NCI-H2081 treated with DMSO at 0.1 percent for 48 hours (cell line): ENCODE data around the gene WWOX.

Experiments used
- DNase-seq: peaks from one replicate; lab custom pipeline; 2025; lab: John Stamatoyannopoulos, UW

WWOX gene

DNA sequence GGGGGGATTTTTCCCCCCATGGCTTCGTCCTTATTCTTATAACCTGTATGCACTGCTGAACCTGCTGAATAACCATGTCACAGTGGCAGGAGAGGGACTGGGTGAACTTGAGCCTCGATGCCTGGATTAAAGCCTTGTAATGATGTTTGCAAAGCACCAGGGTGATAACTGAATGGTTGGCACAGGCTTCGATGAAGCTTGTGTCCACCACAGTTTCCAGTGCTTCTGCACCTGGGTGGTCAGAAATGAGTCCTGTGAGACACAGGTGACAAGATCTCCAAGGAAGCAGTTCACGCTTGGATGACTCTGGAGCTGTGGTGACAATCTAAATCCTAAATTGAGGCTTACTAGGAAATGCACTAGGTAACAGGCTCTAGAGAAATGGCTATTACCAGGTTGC, 771.8 kb downstream of the WWOX start:
- no peak for DNase-seq

DNA sequence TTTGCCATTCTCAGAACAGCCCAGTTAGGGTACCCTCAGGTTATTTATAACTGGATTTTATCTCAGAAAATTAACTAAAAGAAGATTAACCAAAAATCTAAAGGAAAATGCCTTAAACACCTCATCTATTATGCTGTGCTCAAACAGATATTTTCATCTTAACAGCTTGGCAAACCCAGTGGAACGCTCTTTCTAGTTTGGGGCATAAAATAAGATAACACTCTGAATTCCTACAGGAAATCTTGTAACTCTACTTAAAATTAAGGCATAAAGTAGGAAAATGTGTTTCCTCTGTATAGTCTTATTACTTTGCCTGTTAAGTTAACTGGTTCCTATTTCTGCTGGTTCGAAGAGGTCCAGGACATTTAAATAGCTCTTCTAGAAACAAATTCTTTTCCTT, 777.2 kb downstream of the WWOX start:
- no peak for DNase-seq

DNA sequence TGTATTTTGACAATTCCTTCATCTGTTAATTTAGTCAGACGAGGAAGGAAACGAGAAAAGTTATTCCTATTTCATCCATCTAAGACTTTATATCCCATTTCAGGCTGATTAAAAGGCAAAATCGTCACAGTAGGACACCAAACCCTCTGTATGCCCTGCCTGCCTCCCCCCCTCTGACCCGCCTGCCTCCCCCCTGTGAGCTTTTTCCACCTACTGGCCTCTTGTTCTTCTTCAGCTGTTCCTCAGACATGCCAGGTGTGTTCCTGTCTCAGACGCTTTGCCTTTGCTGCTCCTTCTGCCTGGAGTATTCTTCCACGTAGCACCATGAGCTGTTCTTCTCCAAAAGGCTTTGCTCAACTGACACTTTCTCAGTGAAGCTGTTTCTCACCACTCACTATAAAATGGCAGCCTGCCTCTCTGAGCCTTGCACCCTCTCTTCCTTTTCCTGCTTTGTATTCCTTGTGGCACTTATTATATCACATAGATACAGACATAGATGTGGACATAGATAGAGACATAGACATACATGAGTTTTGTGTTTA, 777.7 kb downstream of the WWOX start:
- no peak for DNase-seq

DNA sequence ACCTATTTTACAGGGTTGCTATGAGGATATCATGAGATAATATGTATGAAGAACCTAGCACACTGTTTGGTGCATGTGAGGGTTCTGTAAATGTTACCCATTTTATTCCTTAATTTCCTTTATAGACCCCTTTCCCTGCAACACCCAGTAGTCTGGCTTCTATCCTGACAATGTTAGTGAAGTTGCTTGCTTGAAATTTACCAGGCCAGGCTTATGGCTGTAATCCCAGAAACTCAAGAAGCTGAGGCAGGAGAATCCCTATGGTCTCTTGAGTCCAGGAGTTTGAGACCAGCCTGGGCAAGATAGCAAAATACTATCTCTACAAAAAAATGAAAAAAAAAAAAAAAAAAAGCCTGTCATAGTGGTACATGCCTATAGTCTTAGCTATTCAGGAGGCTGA, 779.1 kb downstream of the WWOX start:
- DNase-seq: no peak

DNA sequence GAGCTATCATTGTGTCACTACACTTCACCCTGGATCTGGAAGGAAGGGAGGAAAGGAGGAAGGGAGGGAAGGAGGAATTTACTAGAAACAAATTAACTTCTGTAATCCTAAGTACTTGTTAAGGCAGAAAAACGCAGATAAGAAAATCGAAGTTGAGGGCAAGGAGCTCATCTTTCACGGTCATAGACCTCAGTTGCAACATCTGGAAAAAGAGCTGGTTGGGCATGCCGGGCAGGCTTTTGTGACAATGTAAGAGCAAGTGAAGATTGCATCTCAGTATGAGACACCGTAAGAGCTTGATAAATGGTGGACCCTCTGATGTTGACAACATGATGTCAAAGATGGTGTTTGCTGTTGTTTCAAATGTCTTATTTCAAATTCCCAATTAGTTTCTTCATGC, 779.6 kb downstream of the WWOX start:
- no peak for DNase-seq

DNA sequence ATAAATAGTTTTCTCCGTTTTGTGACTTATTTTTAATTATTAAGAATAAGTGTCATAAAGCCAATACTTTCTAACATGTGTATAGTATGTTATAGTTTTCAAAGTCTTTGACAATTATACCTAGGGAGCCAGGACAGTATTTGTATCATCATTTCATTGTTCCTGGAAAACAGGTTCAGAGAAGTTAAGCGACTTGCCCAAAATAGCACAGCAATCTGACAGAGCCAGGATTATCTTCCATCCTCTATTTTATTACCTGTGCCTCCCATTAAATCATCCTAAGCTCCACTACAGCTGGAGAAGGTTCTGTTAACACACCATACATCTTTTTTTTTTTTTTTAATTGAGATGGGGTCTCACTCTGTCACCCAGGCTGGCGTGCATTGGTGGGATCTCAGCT, 782.7 kb downstream of the WWOX start:
- DNase-seq: no peak

DNA sequence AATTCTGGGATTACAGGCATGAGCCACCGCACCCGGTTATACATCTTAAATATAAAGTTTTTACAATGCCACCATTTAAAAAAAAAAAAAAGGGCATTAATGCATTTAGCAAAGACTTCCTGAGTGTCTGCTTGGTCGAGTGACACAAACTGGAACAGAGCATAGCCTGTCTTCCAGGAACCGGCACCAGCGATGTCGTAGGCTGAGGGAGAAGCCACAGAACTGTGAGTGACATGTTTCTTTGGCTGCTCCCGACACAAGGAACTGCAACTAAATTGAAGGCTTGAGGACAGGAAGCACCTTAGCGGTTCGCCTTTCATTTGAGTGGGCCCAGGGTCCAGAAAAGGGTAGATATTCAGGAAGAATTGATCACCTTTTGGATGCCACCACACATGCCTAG, 783.3 kb downstream of the WWOX start:
- DNase-seq: no peak

DNA sequence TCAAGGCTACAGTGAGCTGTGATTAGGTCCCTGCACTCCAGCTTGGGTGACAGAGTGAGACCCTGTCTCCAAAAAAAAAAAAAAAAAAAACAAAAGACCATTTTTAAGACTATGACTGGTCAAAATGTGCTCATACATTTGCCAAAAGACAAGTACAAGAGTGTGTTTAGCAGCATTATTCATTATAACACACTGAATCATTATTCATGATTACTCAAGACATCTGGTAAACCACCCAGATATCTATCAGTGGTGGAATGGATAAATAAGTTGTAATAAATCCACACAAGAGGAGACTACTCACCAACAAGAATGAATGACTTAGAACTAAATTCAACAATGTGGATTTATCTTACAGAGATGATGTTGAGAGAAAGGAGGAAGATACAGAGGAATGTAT, 784.8 kb downstream of the WWOX start:
- DNase-seq: no peak

DNA sequence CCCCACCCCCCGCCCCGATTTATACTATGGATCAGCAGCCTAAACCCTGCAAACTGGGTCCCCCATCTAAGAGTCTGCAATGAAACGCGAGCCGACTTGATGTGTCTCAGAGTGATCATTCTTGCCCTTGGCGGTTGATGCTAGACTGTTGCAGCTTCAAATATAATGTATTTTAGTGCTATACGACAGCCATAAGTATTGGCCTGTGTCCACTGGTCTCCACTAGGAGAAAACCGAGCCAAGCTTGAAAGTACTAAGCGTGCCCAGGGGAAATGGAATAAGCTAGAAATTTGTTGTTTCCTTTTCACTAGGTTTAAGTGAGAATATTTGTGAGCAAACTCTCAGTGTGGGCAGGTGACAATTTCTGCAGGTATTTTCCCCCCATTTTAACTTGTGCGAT, 789.9 kb downstream of the WWOX start:
- no peak for DNase-seq

DNA sequence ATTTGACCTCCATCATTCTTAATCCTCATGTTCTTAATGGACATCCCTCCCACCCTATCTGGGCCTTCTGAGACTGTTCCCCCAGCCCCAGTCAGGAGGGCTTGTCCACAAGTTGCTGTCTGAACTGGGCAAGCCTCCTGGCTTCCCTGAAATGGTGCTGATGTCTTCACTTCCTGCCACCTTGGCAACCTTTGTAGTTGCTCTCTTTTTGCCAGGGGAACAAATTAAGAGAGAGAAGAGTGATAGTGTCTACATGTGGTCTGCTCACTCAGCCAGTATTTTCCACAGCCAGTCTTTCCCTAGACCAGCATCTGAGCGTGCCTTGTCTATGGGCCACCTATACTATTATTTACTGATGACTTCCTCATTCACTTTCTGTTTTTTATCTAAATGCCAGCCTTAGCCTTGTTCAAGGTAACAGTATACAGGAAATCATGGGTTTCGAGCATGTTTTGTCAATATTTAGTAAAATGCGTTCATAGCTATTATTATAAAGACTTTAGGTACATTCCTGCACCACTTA, 791.0 kb downstream of the WWOX start:
- DNase-seq: no peak

DNA sequence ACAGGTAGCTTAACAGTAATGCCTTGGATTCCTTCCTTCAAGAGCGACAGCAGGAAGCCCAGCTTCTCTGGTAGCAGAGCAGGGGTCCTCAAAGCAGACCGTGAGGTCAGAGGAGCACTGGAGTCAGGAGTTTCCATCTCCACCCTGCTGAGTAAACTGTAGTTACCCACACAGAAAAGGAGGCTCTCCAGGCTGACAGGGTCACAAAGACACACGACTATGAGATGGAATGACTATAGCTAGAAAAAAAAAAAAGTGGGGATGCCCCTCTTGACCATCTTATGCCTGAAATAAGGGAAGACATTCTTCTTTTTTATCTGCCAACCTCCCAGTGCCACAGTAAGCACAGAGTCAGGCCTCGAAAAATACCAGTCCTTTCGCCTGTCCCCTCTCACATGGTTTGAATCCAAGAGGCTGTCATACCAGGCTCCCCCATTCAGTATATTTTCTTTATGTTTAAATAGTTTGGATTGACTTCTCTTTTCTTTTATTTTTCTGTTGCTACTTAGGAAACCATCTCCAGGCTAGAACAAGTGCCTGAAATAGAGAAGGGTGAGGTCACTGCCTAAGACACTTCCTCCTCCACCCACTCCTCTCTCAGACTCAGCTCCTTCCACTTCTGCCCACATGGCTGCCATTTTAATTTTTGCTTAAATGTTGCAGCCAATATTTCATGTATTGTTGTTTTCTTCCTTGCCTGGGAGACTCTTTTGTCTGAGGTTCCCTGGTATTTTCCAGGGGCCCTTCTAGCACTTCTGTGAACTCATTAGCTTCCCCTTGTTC, 793.7 kb downstream of the WWOX start:
- DNase-seq: no peak

DNA sequence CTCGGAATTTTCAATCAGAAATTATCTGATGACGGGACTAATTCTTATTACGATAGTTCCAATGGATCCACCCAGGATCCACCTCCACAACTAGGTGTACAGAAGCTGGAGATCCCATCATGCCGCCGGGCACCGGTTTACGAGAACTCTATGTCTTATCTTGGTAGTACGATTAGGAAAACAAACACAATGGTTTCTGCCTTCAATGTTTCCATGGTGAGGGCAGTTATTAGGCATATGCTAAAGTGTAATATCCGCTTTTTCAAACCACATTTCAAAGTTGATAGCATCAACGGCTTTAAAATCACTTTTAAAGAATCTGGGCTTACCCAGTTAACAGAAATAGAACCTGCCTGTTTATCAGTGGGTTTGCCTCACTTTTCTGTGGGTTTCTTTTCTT, 795.4 kb downstream of the WWOX start:
- no peak for DNase-seq

DNA sequence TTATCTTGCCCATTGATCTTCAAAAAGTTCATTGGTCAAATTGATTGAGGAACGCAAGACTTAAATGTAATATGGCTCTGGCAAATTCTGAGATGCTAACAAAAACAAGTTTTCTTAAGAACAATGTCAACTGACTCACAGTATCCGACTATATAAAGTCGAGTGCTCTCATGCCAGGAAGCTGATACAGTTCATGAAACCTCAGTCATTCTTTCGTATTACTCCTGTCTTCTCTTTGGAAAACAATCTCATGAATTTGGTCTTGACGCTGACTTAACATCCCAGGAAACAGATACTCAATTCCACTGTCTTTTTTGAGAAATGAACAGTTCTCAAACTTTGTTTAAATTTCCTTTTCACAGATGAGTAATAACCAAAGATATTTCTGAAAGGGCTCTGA, 796.2 kb downstream of the WWOX start:
- no peak for DNase-seq

DNA sequence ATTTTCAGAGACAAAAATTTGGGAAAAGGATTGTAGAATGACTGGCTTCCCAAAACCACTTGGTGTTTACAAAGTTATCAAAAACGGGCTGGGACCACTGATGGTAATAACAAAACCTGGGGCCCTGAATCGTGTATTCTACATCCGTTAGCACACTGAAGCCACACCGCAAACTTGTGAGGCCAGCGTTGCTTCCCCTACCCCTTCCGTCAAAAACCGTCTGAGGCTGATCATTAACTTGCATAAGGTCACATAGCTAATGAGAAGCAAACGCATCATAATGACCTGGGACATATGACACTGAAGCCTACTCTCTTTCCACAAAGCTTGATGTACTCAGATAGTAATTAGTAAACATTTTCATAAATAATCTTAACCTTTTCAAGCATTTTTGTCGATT, 796.8 kb downstream of the WWOX start:
- no peak for DNase-seq

DNA sequence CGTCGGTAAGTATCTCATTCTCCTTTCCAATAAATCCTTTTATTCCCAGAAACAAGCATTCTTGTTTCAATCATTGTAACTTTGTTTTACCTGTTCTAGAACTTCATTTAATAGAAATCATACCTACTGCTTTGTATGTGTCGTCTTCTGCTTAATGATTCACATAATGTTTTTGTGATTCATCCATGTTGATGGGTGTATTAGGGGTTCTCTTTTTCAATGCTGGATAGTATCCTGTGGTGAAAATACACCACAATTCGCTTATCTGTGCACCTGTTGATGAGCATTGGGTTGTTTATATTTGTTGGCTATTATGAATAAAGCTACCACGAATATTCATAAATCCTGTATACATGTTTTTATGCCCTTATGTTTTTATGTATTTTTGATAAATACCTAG, 797.8 kb downstream of the WWOX start:
- DNase-seq: no peak

DNA sequence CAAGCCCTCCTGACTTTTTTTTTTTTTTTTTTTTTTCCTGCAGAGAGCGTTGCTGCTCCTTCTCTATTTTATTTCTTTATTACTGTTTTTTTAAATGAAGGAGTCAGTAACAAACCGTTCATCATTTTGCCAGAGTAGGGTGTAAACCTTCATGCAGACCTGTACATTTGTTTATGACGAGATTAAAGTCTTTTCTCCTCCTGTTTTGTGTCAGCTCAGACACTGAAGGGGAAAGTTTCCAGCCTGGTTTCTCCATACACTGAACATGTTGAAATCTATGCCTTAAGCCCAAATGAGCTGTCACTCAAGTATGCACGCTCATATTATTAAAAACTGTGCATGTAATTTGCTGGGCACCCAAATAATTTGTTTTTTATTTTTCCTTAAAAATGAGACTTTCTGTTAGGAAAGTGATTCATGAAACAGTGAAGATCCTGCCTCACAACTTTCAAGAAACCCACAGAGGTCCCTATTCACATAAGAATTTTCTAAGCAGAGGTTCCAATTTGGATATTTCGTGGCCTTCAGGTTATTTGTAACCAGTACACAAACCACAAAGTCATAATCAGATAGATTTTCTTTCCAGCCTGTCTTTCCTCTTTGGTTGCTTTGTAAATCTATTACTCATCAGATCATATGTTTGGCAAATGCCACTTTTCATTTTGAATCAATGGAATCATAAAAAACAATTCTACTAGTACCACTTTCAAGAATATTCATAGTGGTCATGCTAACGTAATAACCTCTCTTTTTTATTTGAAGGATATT, 800.8 kb downstream of the WWOX start:
- no peak for DNase-seq

DNA sequence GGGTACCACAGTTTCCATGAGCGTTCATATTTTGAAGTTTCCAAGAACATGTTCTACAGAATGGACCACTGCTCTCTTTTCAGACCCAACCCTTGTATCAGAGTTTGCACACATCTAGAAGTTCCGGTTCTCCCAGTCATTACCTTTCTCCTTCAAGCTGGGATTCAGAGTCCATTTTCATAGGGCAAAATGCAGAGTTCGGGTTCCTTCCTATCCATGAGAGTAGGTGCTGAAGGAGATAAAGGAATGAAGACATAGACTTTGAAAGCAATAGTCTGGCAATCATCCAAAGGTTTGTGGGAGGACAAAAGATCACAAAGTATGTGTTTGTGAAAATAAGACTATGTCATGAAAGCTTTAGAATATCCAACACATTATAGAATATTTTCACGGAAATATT, 801.5 kb downstream of the WWOX start:
- DNase-seq: no peak

DNA sequence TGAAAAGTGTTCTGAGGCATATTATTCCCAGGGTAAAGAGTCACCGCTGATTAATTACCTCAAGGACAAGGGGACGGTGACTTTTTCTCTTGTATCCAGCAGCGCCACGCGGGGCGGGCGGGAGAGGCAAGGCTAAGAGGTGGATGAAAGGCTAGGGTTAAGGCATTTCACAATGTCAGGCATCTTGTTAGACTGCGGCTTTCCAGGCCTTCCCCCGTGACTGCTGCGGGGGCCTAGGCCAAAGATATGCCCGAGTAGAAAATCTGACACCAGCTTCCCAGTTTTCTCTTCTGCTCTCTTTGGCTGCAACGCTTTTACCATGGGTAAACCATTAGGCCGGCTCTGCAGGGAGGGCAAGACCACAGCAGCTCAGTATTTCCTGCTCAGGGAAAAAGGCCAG, 802.9 kb downstream of the WWOX start:
- DNase-seq: no peak

DNA sequence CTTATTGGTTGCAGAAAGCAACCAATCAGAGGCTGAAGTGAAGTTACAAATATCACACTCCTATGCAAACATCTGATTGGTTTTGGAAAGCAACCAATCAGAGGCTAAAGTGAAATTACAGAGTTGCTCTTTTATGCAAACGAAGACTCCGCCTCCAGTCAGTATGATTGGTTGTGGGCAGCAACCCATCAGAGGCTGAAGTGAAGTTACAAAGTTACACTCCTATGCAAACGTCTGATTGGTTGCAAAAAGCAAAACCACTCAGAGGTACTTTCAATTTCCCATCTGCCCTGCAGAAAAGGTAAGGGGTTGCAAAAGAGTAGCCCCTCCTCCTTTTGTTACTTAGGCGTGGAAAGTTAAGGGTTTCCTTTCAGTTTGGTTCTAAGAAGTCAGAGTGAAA, 803.8 kb downstream of the WWOX start:
- no peak for DNase-seq

DNA sequence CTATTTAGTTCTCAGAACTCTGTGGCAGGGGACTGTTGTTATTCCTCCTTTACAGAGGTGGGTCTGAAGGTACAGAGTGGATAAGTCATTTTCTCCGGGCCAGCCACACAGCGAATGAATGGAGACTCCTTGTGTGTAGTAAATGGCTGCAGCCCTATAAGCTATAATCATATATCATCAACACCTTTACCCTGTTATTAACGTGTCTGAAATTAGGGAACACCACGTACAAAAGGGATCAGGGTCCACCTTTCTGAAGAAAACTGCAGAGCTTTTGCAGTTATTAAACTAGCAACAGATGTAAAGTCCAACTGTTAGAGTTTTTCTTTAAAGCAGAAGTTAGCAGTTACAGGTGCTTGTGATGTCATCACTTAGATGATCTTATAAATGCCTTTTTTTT, 804.4 kb downstream of the WWOX start:
- DNase-seq: no peak

DNA sequence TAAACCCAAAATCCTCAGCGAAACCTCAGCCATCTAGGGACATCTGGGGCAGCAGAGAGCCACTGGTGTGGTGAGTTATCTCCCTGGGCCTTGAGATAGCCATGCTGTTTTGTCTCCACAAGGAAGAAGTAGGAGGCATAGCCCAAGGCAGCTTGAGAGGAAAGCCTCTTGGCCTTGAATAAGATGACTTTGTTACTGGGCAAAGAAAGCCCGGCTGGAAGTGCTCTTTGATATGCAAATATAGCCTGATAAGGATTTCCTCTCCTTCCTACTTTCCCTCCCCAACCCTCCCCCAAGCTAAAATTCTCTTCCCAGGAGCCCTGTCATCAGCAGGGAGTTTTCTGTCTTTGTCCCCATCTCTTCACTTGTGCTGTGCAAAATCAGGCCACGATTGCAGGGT, 806.7 kb downstream of the WWOX start:
- no peak for DNase-seq

DNA sequence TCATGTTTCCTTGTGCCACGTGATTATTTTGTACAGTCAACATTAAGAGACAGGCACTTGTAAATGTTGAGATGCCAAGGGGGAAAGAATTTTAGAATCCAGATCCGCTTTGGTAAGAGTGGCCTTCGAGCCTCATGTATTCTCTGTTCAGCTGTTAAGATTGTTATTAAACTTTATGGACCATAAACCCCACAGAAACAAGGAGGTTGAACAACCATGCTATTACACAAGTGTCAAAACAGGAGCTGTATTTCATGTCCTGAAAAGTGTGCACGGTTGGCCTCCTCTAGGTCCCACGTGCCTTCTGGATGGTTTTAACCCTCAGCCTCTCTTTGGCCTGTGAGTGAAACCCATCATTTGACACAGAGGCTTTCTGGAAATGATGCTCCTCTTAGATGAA, 809.8 kb downstream of the WWOX start:
- no peak for DNase-seq

DNA sequence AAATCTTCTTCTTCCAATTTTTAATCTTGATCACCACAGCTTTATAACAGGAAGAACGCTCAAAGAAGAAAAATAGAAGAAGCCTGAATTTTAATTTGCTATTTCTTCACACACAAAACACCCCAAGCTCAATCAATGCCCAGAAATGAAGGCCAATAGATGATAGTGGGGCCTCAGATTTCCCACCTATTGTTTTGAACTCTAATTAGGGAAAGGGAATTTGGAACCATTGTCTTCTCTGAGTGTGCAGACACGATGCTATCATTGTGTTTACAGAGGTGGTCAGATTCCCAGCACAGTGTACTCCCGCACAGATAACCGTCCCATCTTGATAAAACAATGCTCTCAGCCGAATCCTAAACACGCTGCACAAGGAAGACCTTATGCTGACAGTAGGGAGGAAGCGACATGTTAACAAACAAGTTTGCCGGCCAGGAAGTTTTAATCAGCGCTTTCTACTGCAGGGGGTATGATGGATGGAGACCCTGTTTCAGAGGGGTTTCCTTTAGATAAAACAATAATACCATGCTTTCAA, 816.4 kb downstream of the WWOX start:
- DNase-seq: no peak
